Natural killer cell treated with Interleukin-12 subunit alpha and Interleukin-12 subunit beta and Interleukin-15 and Interleukin-18, amount 100 ng/mL, for 72 hours (primary cell): ENCODE data around the gene CLUH. TPM values are rescaled to one million over a fixed set of nuclear protein-coding genes. Genes with fewer than 3 reads are reported as not detected.

Experiments
- ATAC-seq, 2 donors: fragments of 150-1000 bp; cut with Tn5 transposase in 1 of 2; sonication (Bioruptor Pico), chemical (Tn5 transposase) in 1 of 2; 2 replicates each; pipeline ENCODE4 v1.10.0; 2021
- DNase-seq: peaks from one replicate; pipeline ENCODE4 v3.0.0; 2022; ENCODE audit warnings: low spot score
- H3K27ac Mint-ChIP-seq, 2 donors: 1 replicate in 1 of 2; 2 replicates in 1 of 2; pipeline ENCODE4 v1.8.0; 2022; ENCODE audit warnings: mixed read lengths in 2 of 2, mild to moderate bottlenecking in 1 of 2, moderate library complexity in 1 of 2
- H3K27me3 Mint-ChIP-seq, 2 donors: 1 replicate in 1 of 2; 2 replicates in 1 of 2; pipeline ENCODE4 v1.8.0; 2022; ENCODE audit warnings: mixed read lengths in 2 of 2
- H3K36me3 Mint-ChIP-seq: one replicate; pipeline ENCODE4 v1.8.0; 2022; ENCODE audit warnings: mixed read lengths
- H3K4me1 Mint-ChIP-seq, 2 donors: 1 replicate in 1 of 2; 2 replicates in 1 of 2; pipeline ENCODE4 v1.8.0; 2022; ENCODE audit warnings: low read depth in 2 of 2, mixed read lengths in 2 of 2, mild to moderate bottlenecking in 1 of 2
- H3K4me3 Mint-ChIP-seq: one replicate; pipeline ENCODE4 v1.8.0; 2022; ENCODE audit warnings: mixed read lengths
- H3K9me3 Mint-ChIP-seq: 2 replicates; pipeline ENCODE4 v1.8.0; 2022; ENCODE audit warnings: mixed read lengths
- total RNA-seq, 2 donors: library from RNA; stranded (reverse); gene quantifications; one replicate each; pipeline ENCODE4 v1.2.3, GENCODE V29; 2022

CLUH gene
- total RNA-seq, 2 donors from 2014 or later, result 65.7 to 195 TPM

DNA sequence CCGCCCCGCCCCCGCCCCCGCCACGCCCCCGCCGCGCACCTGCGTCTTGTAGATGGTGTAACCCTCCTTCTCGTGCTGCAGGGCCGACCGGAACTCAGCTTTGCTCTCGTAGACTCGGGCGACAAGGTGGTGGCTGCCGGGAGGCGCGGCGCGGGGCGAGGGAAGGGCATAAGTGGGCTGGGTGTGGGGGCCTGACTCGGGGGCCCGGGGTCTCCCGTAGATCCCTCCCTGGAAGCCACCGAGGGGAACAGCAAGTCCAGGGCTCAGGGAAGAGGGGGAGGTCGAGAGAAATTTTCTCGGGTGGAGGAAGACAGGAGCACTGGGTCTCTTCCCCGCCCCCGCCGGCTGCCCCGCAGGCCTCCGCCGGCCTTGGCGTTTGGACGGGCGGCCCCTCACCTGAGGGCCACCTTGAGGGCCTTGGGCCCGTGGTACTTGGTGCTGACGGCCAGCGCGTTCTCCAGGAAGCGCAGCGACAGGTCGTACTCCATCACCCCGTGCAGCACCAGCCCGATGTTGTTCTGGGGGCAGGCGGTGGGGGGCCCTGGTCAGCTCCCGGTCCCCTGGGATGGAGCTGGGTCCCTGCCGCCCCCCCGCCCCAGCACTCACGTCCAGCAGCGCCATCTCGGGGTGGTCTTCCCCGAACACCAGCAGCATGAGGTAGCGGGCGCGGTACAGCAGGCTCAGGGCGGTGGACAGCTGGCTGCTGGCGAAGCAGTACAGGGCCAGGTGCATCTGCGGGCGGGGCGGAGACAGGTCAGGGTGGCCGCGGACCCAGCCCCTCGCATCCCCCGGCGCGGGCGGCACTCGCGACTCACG, 19.4 kb downstream of the CLUH start:
- ATAC-seq, result no peak

GRCh38 chr17:2691069-2691871, 20.3 kb downstream of the CLUH start:
- Mint-ChIP-seq H3K4me1 (peaks cover 6 to 18% of the 10 kb centered on the region in 2 donors), H3K27me3 (no peaks in the 10 kb centered on the region), H3K9me3 (no peaks in the 10 kb centered on the region), H3K27ac (no peak overlapping the region), H3K4me3 (no peak overlapping the region), H3K36me3 (no peaks in the 10 kb centered on the region)
- ATAC-seq (no peak), DNase-seq (no peak)

More for the DNA sequence above, 19.4 kb downstream of the CLUH start:
- H3K4me3 Mint-ChIP-seq, result no peak overlapping the region
- H3K4me1 Mint-ChIP-seq, result peaks cover 6 to 18% of the 10 kb centered on the region in 2 donors
- DNase-seq, result no peak
- no peaks in the 10 kb centered on the region for H3K27me3 Mint-ChIP-seq
- H3K9me3 Mint-ChIP-seq, result no peaks in the 10 kb centered on the region
- H3K27ac Mint-ChIP-seq, result no peak overlapping the region
- no peaks in the 10 kb centered on the region for H3K36me3 Mint-ChIP-seq

GRCh38 chr17:2690165-2691068, 21.1 kb downstream of the CLUH start:
- ATAC-seq (no peak), DNase-seq (no peak)
- Mint-ChIP-seq H3K9me3 (no peaks in the 10 kb centered on the region), H3K36me3 (no peaks in the 10 kb centered on the region), H3K4me1 (peaks cover 6 to 18% of the 10 kb centered on the region in 2 donors), H3K27me3 (no peaks in the 10 kb centered on the region), H3K27ac (no peak overlapping the region), H3K4me3 (no peak overlapping the region)

DNA sequence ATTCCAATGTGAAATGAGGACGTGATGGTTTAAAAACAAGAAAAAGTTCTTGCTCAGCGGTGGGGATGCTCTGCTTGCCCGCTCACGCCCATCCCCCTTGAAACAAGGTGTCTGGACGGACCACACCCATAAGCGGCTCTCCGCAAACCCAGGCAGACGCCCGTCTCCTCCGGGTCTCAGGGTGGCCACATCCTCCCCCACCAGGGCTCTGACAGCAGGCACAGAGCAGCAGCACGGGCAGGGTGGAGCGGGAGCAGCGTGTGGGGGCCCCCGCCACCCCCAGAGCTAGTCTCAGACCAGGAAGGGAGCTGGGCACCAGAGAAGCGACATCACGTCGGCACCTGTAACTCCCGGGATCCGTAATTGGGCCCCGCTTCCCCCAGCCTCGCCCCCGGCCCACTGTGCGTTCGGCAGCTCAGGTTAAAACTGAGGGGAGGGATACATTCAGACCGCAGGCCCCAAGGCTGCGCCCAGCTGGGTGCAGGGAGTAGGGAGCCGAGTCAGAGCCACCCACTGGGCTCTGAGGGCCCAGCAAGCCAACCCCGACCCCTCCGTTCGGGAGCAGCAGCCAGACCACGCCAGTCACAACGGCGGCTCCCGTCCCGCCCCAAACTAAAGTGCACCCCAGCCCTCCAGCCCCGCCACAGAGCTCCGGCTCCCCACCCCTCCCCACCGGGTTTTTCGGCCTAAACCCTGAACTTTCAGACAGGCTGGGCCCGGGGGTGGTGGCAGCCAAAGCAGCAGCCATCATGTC, 22.0 kb downstream of the CLUH start:
- DNase-seq, result no peak
- Mint-ChIP-seq H3K4me3 (peak overlapping the region; percentile 53), H3K36me3 (no peaks in the 10 kb centered on the region), H3K27me3 (no peaks in the 10 kb centered on the region), H3K9me3 (no peaks in the 10 kb centered on the region), H3K27ac (no peak overlapping the region), H3K4me1 (peaks cover 6 to 18% of the 10 kb centered on the region in 2 donors)
- ATAC-seq, result peak in 1 of 2 donors; percentile 66

GRCh38 chr17:2688351-2689342, 22.9 kb downstream of the CLUH start:
- no peak for ATAC-seq
- Mint-ChIP-seq H3K4me3 (peak overlapping the region; percentile 53), H3K36me3 (no peaks in the 10 kb centered on the region), H3K27me3 (no peaks in the 10 kb centered on the region), H3K4me1 (peaks cover 6 to 13% of the 10 kb centered on the region in 2 donors), H3K27ac (no peak overlapping the region), H3K9me3 (no peaks in the 10 kb centered on the region)
- DNase-seq, result no peak

GRCh38 chr17:2687074-2687418, 24.5 kb downstream of the CLUH start:
- ATAC-seq, result no peak
- no peaks in the 10 kb centered on the region for H3K9me3 Mint-ChIP-seq
- peaks cover 3% of the 10 kb centered on the region for H3K36me3 Mint-ChIP-seq
- no peak overlapping the region for H3K27ac Mint-ChIP-seq
- no peak overlapping the region for H3K4me3 Mint-ChIP-seq
- peaks cover 0 to 8% of the 10 kb centered on the region in 2 donors for H3K4me1 Mint-ChIP-seq
- H3K27me3 Mint-ChIP-seq, result no peaks in the 10 kb centered on the region
- DNase-seq, result no peak

DNA sequence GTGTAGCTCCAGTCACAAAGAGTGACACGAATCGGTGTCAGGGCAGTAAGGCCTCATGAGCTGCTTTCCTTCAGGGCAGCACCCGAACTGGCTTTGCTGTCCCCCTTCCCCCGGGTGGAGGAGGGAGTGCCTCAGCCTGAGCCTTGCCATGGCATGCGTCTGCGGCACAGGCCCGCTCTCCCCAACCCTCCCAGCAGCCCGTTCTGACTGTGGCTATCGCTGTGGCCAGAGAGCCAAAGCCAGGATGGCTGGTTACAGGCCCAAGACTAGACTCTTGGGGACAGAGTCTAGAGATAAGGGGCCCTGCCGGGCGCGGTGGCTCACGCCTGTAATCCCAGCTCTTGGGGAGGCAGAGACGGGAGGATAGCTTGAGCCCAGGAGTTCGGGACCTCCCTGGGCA, 25.9 kb downstream of the CLUH start:
- Mint-ChIP-seq H3K27ac (no peak overlapping the region), H3K27me3 (no peaks in the 10 kb centered on the region), H3K36me3 (peaks cover 7% of the 10 kb centered on the region), H3K4me1 (peaks cover 0 to 8% of the 10 kb centered on the region in 2 donors), H3K9me3 (no peaks in the 10 kb centered on the region), H3K4me3 (no peak overlapping the region)
- no peak for DNase-seq
- ATAC-seq, result no peak

GRCh38 chr17:2684549-2684948, 27.0 kb downstream of the CLUH start:
- no peak for DNase-seq
- peaks cover 0 to 8% of the 10 kb centered on the region in 2 donors for H3K4me1 Mint-ChIP-seq
- H3K4me3 Mint-ChIP-seq, result no peak overlapping the region
- H3K27me3 Mint-ChIP-seq, result no peaks in the 10 kb centered on the region
- ATAC-seq, result no peak
- H3K9me3 Mint-ChIP-seq, result no peaks in the 10 kb centered on the region
- H3K36me3 Mint-ChIP-seq, result peaks cover 7% of the 10 kb centered on the region
- H3K27ac Mint-ChIP-seq, result no peak overlapping the region

DNA sequence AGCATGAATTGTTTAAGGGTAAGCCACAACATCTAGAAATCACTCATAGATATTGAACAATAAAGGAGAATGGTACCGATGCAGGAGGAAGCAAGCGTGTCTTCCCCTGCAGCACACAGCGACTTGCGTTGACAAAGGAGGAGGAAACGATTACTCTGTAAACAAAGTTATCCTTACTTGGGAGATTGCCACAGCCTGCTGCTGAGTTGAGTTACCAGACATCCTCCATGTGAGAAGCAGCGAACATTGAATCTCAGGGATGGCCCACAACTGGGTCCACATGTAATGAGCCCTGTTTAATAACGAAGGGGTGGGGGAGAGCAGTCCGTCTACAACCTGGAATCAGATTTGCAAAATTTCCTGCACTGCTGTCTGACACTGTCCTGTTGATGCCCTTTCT, 27.7 kb downstream of the CLUH start:
- Mint-ChIP-seq H3K4me1 (peaks cover 0 to 8% of the 10 kb centered on the region in 2 donors), H3K27ac (no peak overlapping the region), H3K4me3 (no peak overlapping the region), H3K36me3 (peaks cover 13% of the 10 kb centered on the region), H3K27me3 (no peaks in the 10 kb centered on the region), H3K9me3 (no peaks in the 10 kb centered on the region)
- no peak for ATAC-seq
- DNase-seq, result no peak

DNA sequence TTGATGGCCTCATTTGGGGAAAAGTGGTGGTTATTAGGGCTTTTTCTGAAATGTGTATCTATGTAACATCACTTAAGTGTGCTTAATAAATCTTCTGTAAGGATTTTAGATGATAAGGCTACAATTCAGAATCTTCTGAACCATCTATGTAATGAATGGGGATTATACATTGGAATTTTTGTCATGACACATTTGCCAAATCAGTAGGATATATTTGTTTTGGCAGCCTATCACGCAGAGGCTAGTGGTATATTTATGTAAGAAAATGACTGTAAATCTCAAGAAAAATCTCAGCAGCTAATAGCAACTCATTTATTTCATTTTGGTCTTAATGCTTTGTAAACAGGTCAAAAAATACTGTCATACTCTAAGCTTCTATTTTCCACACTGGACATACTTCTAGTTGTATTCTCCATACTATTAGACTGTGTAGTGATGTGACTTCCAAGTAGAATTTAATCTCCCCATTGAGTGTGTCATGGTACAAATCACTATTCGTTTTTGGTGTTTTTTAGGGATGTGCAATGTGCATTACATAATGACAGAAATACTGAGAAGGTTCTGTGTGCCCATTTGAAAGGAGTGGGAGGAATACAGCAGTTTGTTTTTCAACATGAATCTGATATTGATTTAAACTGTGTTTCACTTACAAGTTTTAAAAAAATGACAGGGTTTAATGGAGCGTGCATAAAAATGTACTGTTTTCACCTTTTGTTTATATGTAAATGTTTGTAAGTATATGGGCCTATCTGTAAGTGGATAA, 29.2 kb downstream of the CLUH start:
- Mint-ChIP-seq H3K27me3 (no peaks in the 10 kb centered on the region), H3K9me3 (no peaks in the 10 kb centered on the region), H3K4me3 (no peak overlapping the region), H3K4me1 (peaks cover 0 to 5% of the 10 kb centered on the region in 2 donors), H3K27ac (no peak overlapping the region), H3K36me3 (peaks cover 13% of the 10 kb centered on the region)
- ATAC-seq, result no peak
- no peak for DNase-seq

DNA sequence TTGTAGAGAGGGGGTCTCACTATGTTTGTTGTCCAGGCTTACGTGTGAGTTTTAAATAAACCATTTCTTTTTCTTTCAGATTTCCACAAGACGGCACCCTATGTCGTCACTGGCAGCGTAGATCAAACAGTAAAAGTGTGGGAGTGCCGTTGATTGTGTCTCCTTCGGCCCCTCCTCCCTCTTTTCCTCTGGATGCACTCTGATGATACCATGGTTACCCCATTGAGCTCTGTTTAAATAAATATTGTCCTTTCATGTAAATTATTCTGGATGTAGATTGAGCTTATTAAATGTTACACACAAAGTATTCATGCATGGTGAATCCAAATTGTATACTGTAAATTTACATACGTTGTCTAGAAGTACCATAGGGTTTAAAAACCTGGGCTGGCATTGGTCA, 29.9 kb downstream of the CLUH start:
- no peaks in the 10 kb centered on the region for H3K9me3 Mint-ChIP-seq
- no peak for DNase-seq
- H3K27me3 Mint-ChIP-seq, result no peaks in the 10 kb centered on the region
- H3K36me3 Mint-ChIP-seq, result peaks cover 13% of the 10 kb centered on the region
- no peak for ATAC-seq
- no peak overlapping the region for H3K27ac Mint-ChIP-seq
- peaks cover 0 to 5% of the 10 kb centered on the region in 2 donors for H3K4me1 Mint-ChIP-seq
- no peak overlapping the region for H3K4me3 Mint-ChIP-seq

DNA sequence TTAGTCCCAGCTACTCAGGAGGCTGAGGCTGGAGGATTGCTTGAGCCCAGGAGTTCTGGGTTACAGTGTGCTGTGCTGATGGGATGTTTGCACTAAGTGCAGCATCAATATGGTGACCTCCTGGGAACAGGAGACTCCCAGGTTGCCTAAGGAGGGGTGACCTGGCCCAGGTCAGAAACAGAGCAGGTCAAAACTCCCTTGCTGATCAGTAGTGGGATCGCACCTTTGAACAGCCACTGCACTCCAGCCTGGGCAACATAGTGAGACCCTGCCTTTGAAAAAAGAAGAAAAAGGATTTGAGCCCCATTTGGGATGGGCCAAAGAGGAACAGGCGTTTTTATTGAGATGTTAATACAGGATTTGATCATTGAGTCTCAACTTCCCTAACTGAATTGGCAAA, 30.6 kb downstream of the CLUH start:
- H3K4me1 Mint-ChIP-seq, result peaks cover 0 to 5% of the 10 kb centered on the region in 2 donors
- no peak for ATAC-seq
- H3K4me3 Mint-ChIP-seq, result no peak overlapping the region
- H3K9me3 Mint-ChIP-seq, result no peaks in the 10 kb centered on the region
- H3K27ac Mint-ChIP-seq, result no peak overlapping the region
- no peaks in the 10 kb centered on the region for H3K27me3 Mint-ChIP-seq
- H3K36me3 Mint-ChIP-seq, result peaks cover 13% of the 10 kb centered on the region
- no peak for DNase-seq
